ENCODE data around the gene ZNF239.

GRCh38 chr10:43599333-43599732 lies 24.9 kb upstream of the ZNF239 start:
- TF ChIP-seq CTCF (conservative IDR thresholded peaks at IDR 0.05 in 1 of 2, IDR thresholded peaks at IDR 0.05 in 1 of 2; ENCODE audit: extremely low read depth in 1 of 2, insufficient read depth in 1 of 2, low read depth in 1 of 2, low read length in 2 of 2) (no peak), EZH2 (IDR thresholded peaks at IDR 0.05; ENCODE audit: borderline replicate concordance, low read length) (no peak)
